Endometrial microvascular endothelial cells (primary cell): ENCODE measurements around the gene PMM2. TPM values are rescaled to one million over a fixed set of nuclear protein-coding genes. Genes with fewer than 3 reads are reported as not detected.
"Not testable (repeated sequence)": the region's sequence is repeated elsewhere in the genome, so short reads cannot be mapped to it uniquely, and the experiment has no call there.

Experiments used
- in situ Hi-C: cut with HindIII; loops from 2 replicates; pipeline ENCODE4 v1.10.0; 2017; ENCODE audit warnings: low sequenced_read_pairs, low pct_unique_long_range_greater_than_20kb; ENCODE audit errors: inconsistent ontology term
- total RNA-seq: library from RNA; depleted of rRNA; stranded (reverse); fragments of >200 nt; gene quantifications from one replicate; pipeline ENCODE4 v1.2.3, GENCODE V29; 2015; ENCODE audit errors: inconsistent ontology term

PMM2 gene
- total RNA-seq, 1 donor from 2014 or later, result 55.6 TPM

GRCh38 chr16:8808613-8809353, 11.1 kb downstream of the PMM2 start:
- in situ Hi-C loops, result loop anchor here (10.0 kb wide), 1 partner anchor 46 kb away; no protein-coding TSS in a partner anchor

GRCh38 chr16:8812162-8812843, 14.7 kb downstream of the PMM2 start:
- in situ Hi-C loops, result no loop called here

GRCh38 chr16:8814095-8814806, 16.6 kb downstream of the PMM2 start:
- in situ Hi-C loops, result no loop called here

GRCh38 chr16:8816967-8817655, 19.5 kb downstream of the PMM2 start:
- in situ Hi-C loops, result no loop called here

GRCh38 chr16:8818504-8819270, 21.0 kb downstream of the PMM2 start:
- in situ Hi-C loops, result no loop called here

- in situ Hi-C loops, result no loop called here
Measured at GRCh38 chr16:8819411-8820034, 21.9 kb downstream of the PMM2 start.

GRCh38 chr16:8822403-8822802, 24.8 kb downstream of the PMM2 start:
- in situ Hi-C loops, result no loop called here

- in situ Hi-C loops, result no loop called here
Measured at GRCh38 chr16:8826278-8826879, 28.7 kb downstream of the PMM2 start.

- in situ Hi-C loops, result no loop called here
Measured at GRCh38 chr16:8828541-8829165, 31.0 kb downstream of the PMM2 start.

GRCh38 chr16:8831450-8831849, 33.8 kb downstream of the PMM2 start:
- in situ Hi-C loops, result no loop called here

- in situ Hi-C loops, result no loop called here
Measured at GRCh38 chr16:8831871-8832716, 34.5 kb downstream of the PMM2 start.

GRCh38 chr16:8832717-8833105, 35.1 kb downstream of the PMM2 start:
- in situ Hi-C loops, result no loop called here

GRCh38 chr16:8836797-8837196, 39.2 kb downstream of the PMM2 start:
- in situ Hi-C loops, result not testable (repeated sequence)

- in situ Hi-C loops, result not testable (repeated sequence)
Measured at GRCh38 chr16:8837594-8837993, 40.0 kb downstream of the PMM2 start.

- in situ Hi-C loops, result not testable (repeated sequence)
Measured at GRCh38 chr16:8842016-8842415, 44.4 kb downstream of the PMM2 start.

GRCh38 chr16:8843296-8843695, 45.7 kb downstream of the PMM2 start:
- in situ Hi-C loops, result not testable (repeated sequence)
